Measurements from ENCODE around the gene LCN15.
"Not testable (repeated sequence)": the region's sequence is repeated elsewhere in the genome, so short reads cannot be mapped to it uniquely, and the experiment has no call there.

Gene LCN15

GRCh38 chr9:136764301-136764891 lies at the start of gene LCN15:
Gene LCN15, minus strand, starts transcription at chr9:136764518. Its CDS starts 30 bp downstream, at chr9:136764488.
- DNase-seq = no peak

- DNase-seq = no peak
Measured at GRCh38 chr9:136808806-136809158, 44.5 kb upstream of the LCN15 start.

- DNase-seq = peak; percentile 36 to 42
Measured at GRCh38 chr9:136808075-136808805, 43.9 kb upstream of the LCN15 start.

- peak; percentile 74 to 79 for DNase-seq
Measured at GRCh38 chr9:136807281-136808074, 43.2 kb upstream of the LCN15 start, which contains the start of gene RABL6. Gene RABL6, plus strand, starts transcription at chr9:136807948. Its CDS starts 249 bp downstream, at chr9:136808197.

GRCh38 chr9:136806631-136807201 lies 42.4 kb upstream of the LCN15 start:
- no peak for DNase-seq

GRCh38 chr9:136806067-136806466 lies 41.7 kb upstream of the LCN15 start:
- DNase-seq = no peak

GRCh38 chr9:136805207-136805740 lies 41.0 kb upstream of the LCN15 start:
- DNase-seq = no peak

GRCh38 chr9:136804509-136805206 lies 40.3 kb upstream of the LCN15 start:
- no peak for DNase-seq

- DNase-seq = no peak
Measured at GRCh38 chr9:136803551-136804508, 39.5 kb upstream of the LCN15 start.

- not testable (repeated sequence) for DNase-seq
Measured at GRCh38 chr9:136803009-136803550, 38.8 kb upstream of the LCN15 start.

GRCh38 chr9:136802321-136802720 lies 38.0 kb upstream of the LCN15 start:
- DNase-seq = no peak

- DNase-seq = peak; percentile 87 to 89
Measured at GRCh38 chr9:136799854-136800657, 35.7 kb upstream of the LCN15 start.

- DNase-seq = no peak
Measured at GRCh38 chr9:136799079-136799853, 34.9 kb upstream of the LCN15 start.

- no peak for DNase-seq
Measured at GRCh38 chr9:136798708-136799078, 34.4 kb upstream of the LCN15 start.

GRCh38 chr9:136796775-136797347 lies 32.5 kb upstream of the LCN15 start:
- DNase-seq = not testable (repeated sequence)

GRCh38 chr9:136796238-136796774 lies 32.0 kb upstream of the LCN15 start, which contains the start of gene CCDC183:
Gene CCDC183, plus strand, starts transcription at chr9:136796338. Its CDS starts 60 bp downstream, at chr9:136796398.
- DNase-seq = no peak

GRCh38 chr9:136795000-136795348 lies 30.7 kb upstream of the LCN15 start:
- no peak for DNase-seq

GRCh38 chr9:136794281-136794999 lies 30.1 kb upstream of the LCN15 start:
- no peak for DNase-seq

Data from activated CD4-positive, alpha-beta T cell treated with anti-CD3 and anti-CD28 coated beads, Interleukin-2, amount 50 U/mL, for 48 hours (primary cell).